Measurements from ENCODE around the gene MSANTD3.
"Not testable (repeated sequence)": the region's sequence is repeated elsewhere in the genome, so short reads cannot be mapped to it uniquely, and the experiment has no call there.

The MSANTD3 gene

GRCh38 chr9:100426530-100427365, at the start of gene MSANTD3:
TSS of gene MSANTD3 (plus strand) at chr9:100427143. CDS start at chr9:100441939, 14,796 bp downstream.
- DNase-seq = peak; percentile 53

GRCh38 chr9:100379862-100380261, 47.1 kb upstream of the MSANTD3 start:
- DNase-seq = no peak

- not testable (repeated sequence) for DNase-seq
Observed at GRCh38 chr9:100392989-100393388, 34.0 kb upstream of the MSANTD3 start.

GRCh38 chr9:100394032-100394695, 32.8 kb upstream of the MSANTD3 start:
- DNase-seq = no peak

GRCh38 chr9:100394816-100395215, 32.1 kb upstream of the MSANTD3 start:
- no peak for DNase-seq

- no peak for DNase-seq
Observed at GRCh38 chr9:100396769-100397168, 30.2 kb upstream of the MSANTD3 start.

GRCh38 chr9:100397529-100398266, 29.2 kb upstream of the MSANTD3 start:
- no peak for DNase-seq

GRCh38 chr9:100401042-100401441, 25.9 kb upstream of the MSANTD3 start:
- DNase-seq = no peak

- no peak for DNase-seq
Observed at GRCh38 chr9:100406962-100407361, 20.0 kb upstream of the MSANTD3 start.

- DNase-seq = no peak
Observed at GRCh38 chr9:100408546-100409175, 18.3 kb upstream of the MSANTD3 start.

GRCh38 chr9:100409176-100409556, 17.8 kb upstream of the MSANTD3 start:
- DNase-seq = no peak

GRCh38 chr9:100411472-100412283, 15.3 kb upstream of the MSANTD3 start:
- peak; percentile 85 for DNase-seq

GRCh38 chr9:100413839-100414420, 13.0 kb upstream of the MSANTD3 start:
- no peak for DNase-seq

- no peak for DNase-seq
Observed at GRCh38 chr9:100417815-100418214, 9.1 kb upstream of the MSANTD3 start.

- no peak for DNase-seq
Observed at GRCh38 chr9:100419166-100419565, 7.8 kb upstream of the MSANTD3 start.

GRCh38 chr9:100421116-100421515, 5.8 kb upstream of the MSANTD3 start:
- DNase-seq = not testable (repeated sequence)

- DNase-seq = no peak
Observed at GRCh38 chr9:100425758-100426157, 1.2 kb upstream of the MSANTD3 start.

- DNase-seq = no peak
Observed at GRCh38 chr9:100426189-100426529, 784 bp upstream of the MSANTD3 start.

GRCh38 chr9:100427366-100428263, 672 bp downstream of the MSANTD3 start:
- peak; percentile 31 for DNase-seq

- DNase-seq = no peak
Observed at GRCh38 chr9:100428871-100429654, 2.1 kb downstream of the MSANTD3 start.
